Spinal cord (tissue), 10 donors: ENCODE data around the gene CRTC1. TPM values are rescaled to one million over a fixed set of nuclear protein-coding genes. Genes with fewer than 3 reads are reported as not detected.
"Not testable (repeated sequence)": the region's sequence is repeated elsewhere in the genome, so short reads cannot be mapped to it uniquely, and the experiment has no call there.

Experiments
- DNase-seq, 6 donors: peaks; one replicate each; pipeline versions ENCODE4 v3.0.0 to v3.0.0-alpha.2; 2013 to 2015; ENCODE audit warnings: low spot score in 6 of 6, low read depth in 4 of 6
- H3K27ac ChIP-seq: one replicate; pipeline ENCODE4 v1.5.1; 2013; ENCODE audit warnings: low read depth, low read length, control low read depth
- H3K27me3 ChIP-seq: one replicate; pipeline ENCODE4 v1.6.1; 2013; ENCODE audit warnings: low read length; ENCODE audit not compliant: control insufficient read depth, insufficient read depth
- H3K36me3 ChIP-seq: one replicate; pipeline ENCODE4 v1.6.1; 2013; ENCODE audit warnings: low read length; ENCODE audit not compliant: control insufficient read depth, insufficient read depth
- H3K4me1 ChIP-seq: one replicate; pipeline ENCODE4 v1.6.1; 2013; ENCODE audit warnings: low read length; ENCODE audit not compliant: control insufficient read depth, insufficient read depth
- H3K4me3 ChIP-seq: one replicate; pipeline ENCODE4 v1.5.1; 2013; ENCODE audit warnings: low read depth, low read length, control low read depth
- H3K9me3 ChIP-seq: one replicate; pipeline ENCODE4 v1.6.1; 2013; ENCODE audit warnings: low read length; ENCODE audit not compliant: control insufficient read depth, insufficient read depth
- WGBS: methylation state at CpG from one replicate; pipeline ENCODE4 v1.1.5; 2013; ENCODE audit warnings: missing lambda C conversion rate; ENCODE audit not compliant: insufficient coverage; 5-methylcytosine and 5-hydroxymethylcytosine counted together
- polyA plus RNA-seq, 2 donors: library from polyadenylated mRNA; unstranded; fragments of 120-200 nt; gene quantifications; one replicate each; pipeline ENCODE4 v1.2.1, GENCODE V29; 2013; ENCODE audit not compliant: insufficient read length in 2 of 2
- total RNA-seq, 2 donors: library from RNA; depleted of rRNA in 1 of 2; stranded (reverse); fragments of 120-200 nt in 1 of 2; fragments of >200 nt in 1 of 2; gene quantifications; one replicate each; pipeline versions ENCODE4 v1.2.3 to v1.2.4, GENCODE V29; 2013 to 2014
- donor health status: healthy.

CRTC1 gene
- total and polyA plus RNA-seq, 4 donors = 5.6 to 45.3 (median 26.3) TPM

GRCh38 chr19:18733762-18734332 lies 50.4 kb downstream of the CRTC1 start:
- not testable (repeated sequence) for DNase-seq, H3K4me3 ChIP-seq, H3K9me3 ChIP-seq, H3K27me3 ChIP-seq
- H3K27ac ChIP-seq = peak overlapping the region; percentile 47
- peaks cover 49% of the 10 kb centered on the region for H3K36me3 ChIP-seq
- WGBS = 97% methylated on average over 7 of the region's 11 CpGs
- H3K4me1 ChIP-seq = peaks cover 44% of the 10 kb centered on the region

- DNase-seq = no peak
- 78% methylated on average over 13 of the region's 14 CpGs for whole genome bisulfite sequencing
- Histone ChIP-seq H3K36me3 (peaks cover 54% of the 10 kb centered on the region), H3K4me1 (peaks cover 51% of the 10 kb centered on the region), H3K4me3 (no peak overlapping the region), H3K9me3 (no peaks in the 10 kb centered on the region), H3K27ac (no peak overlapping the region), H3K27me3 (no peaks in the 10 kb centered on the region)
Measured at GRCh38 chr19:18735324-18735723, 51.8 kb downstream of the CRTC1 start.

GRCh38 chr19:18735752-18736151 lies 52.3 kb downstream of the CRTC1 start:
- H3K27me3 ChIP-seq = no peaks in the 10 kb centered on the region
- H3K4me1 ChIP-seq = peaks cover 52% of the 10 kb centered on the region
- peaks cover 50% of the 10 kb centered on the region for H3K36me3 ChIP-seq
- H3K4me3 ChIP-seq = no peak overlapping the region
- peak in 1 of 6 donors; percentile 41 for DNase-seq
- H3K27ac ChIP-seq = no peak overlapping the region
- 47% methylated on average over 8 of the region's 9 CpGs for WGBS
- no peaks in the 10 kb centered on the region for H3K9me3 ChIP-seq

- peak in 2 of 6 donors; percentile 32 to 40 for DNase-seq
- H3K36me3 ChIP-seq = peaks cover 46% of the 10 kb centered on the region
- peaks cover 62% of the 10 kb centered on the region for H3K4me1 ChIP-seq
- H3K27me3 ChIP-seq = no peaks in the 10 kb centered on the region
- no peaks in the 10 kb centered on the region for H3K9me3 ChIP-seq
- 85% methylated on average over 20 of the region's 27 CpGs for WGBS
- H3K27ac ChIP-seq = no peak overlapping the region
- H3K4me3 ChIP-seq = no peak overlapping the region
Measured at GRCh38 chr19:18736415-18737336, 53.2 kb downstream of the CRTC1 start.

- 61% methylated on average over 6 of the region's 10 CpGs for WGBS
- peaks cover 64% of the 10 kb centered on the region for H3K4me1 ChIP-seq
- no peaks in the 10 kb centered on the region for H3K9me3 ChIP-seq
- H3K36me3 ChIP-seq = peaks cover 50% of the 10 kb centered on the region
- no peaks in the 10 kb centered on the region for H3K27me3 ChIP-seq
- no peak overlapping the region for H3K4me3 ChIP-seq
- no peak for DNase-seq
- no peak overlapping the region for H3K27ac ChIP-seq
Measured at GRCh38 chr19:18737337-18737953, 54.0 kb downstream of the CRTC1 start.

- WGBS = 86% methylated on average over 1 of the region's 1 CpG
- H3K9me3 ChIP-seq = no peaks in the 10 kb centered on the region
- H3K27ac ChIP-seq = no peak overlapping the region
- peaks cover 55% of the 10 kb centered on the region for H3K36me3 ChIP-seq
- no peak for DNase-seq
- no peak overlapping the region for H3K4me3 ChIP-seq
- peaks cover 64% of the 10 kb centered on the region for H3K4me1 ChIP-seq
- H3K27me3 ChIP-seq = no peaks in the 10 kb centered on the region
Measured at GRCh38 chr19:18737954-18738351, 54.5 kb downstream of the CRTC1 start.

- H3K27me3 ChIP-seq = no peaks in the 10 kb centered on the region
- H3K27ac ChIP-seq = no peak overlapping the region
- WGBS = 89% methylated on average over 17 of the region's 20 CpGs
- peaks cover 64% of the 10 kb centered on the region for H3K4me1 ChIP-seq
- H3K9me3 ChIP-seq = no peaks in the 10 kb centered on the region
- H3K4me3 ChIP-seq = no peak overlapping the region
- no peak for DNase-seq
- peaks cover 67% of the 10 kb centered on the region for H3K36me3 ChIP-seq
Measured at GRCh38 chr19:18738961-18739690, 55.6 kb downstream of the CRTC1 start.

- no peaks in the 10 kb centered on the region for H3K27me3 ChIP-seq
- no peak overlapping the region for H3K27ac ChIP-seq
- WGBS = 55% methylated on average over 21 of the region's 27 CpGs
- peak in 1 of 6 donors; percentile 39 for DNase-seq
- H3K4me1 ChIP-seq = peaks cover 50% of the 10 kb centered on the region
- no peaks in the 10 kb centered on the region for H3K9me3 ChIP-seq
- H3K4me3 ChIP-seq = no peak overlapping the region
- peaks cover 75% of the 10 kb centered on the region for H3K36me3 ChIP-seq
Measured at GRCh38 chr19:18741124-18742121, 57.9 kb downstream of the CRTC1 start.
